Right cardiac atrium (tissue), 5 donors: ENCODE measurements around the gene ST6GALNAC3. TPM values are rescaled to one million over a fixed set of nuclear protein-coding genes. Genes with fewer than 3 reads are reported as not detected.

ENCODE experiments used
- ATAC-seq, 2 donors: fragments of 200-7000 bp; cut with Tn5 transposase; one replicate each; pipeline versions ENCODE4 v1.8.0 to v1.9.1; 2020; ENCODE audit warnings: moderate library complexity in 2 of 2, mild to moderate bottlenecking in 1 of 2
- DNase-seq, 3 donors: peaks; one replicate each; pipeline ENCODE4 v3.0.0-alpha.2; 2020
- H3K27ac ChIP-seq: one replicate; pipeline ENCODE4 v1.5.1; 2013; ENCODE audit warnings: mild to moderate bottlenecking, low read length, control low read depth, moderate library complexity
- H3K27me3 ChIP-seq: one replicate; pipeline ENCODE4 v1.6.1; 2013; ENCODE audit not compliant: control insufficient read depth, insufficient read depth
- H3K4me1 ChIP-seq: one replicate; pipeline ENCODE4 v1.6.1; 2013; ENCODE audit warnings: low read length; ENCODE audit not compliant: control insufficient read depth, insufficient read depth
- H3K4me3 ChIP-seq: one replicate; pipeline ENCODE4 v1.5.1; 2013; ENCODE audit warnings: low read length, control low read depth
- H3K9me3 ChIP-seq: one replicate; pipeline ENCODE4 v1.6.1; 2013; ENCODE audit warnings: low read length; ENCODE audit not compliant: control insufficient read depth
- whole genome bisulfite sequencing: extraction: QIAGEN DNeasy Blood & Tissue Kit; methylation state at CpG from one replicate; pipeline ENCODE4 v1.1.7; 2013; 5-methylcytosine and 5-hydroxymethylcytosine counted together
- intact Hi-C, 4 donors: fragments of 100-400 bp; cut with DNase I; formaldehyde crosslinking; loops; one replicate each; pipeline versions ENCODE4 v1.11.0 to v1.14.0; 2022 to 2023
- polyA plus RNA-seq: library from polyadenylated mRNA; stranded (reverse); fragments of 200-250 nt; gene quantifications from one replicate; pipeline ENCODE4 v1.2.3, GENCODE V29; 2013
- total RNA-seq, 4 donors: library from RNA; stranded (reverse); fragmentation: NEBNext Ultra II Directional; extraction: Animal tissue kit (Norgen Biotek cat#: 25700); gene quantifications; one replicate each; pipeline ENCODE4 v1.2.1, GENCODE V29; 2021
- donor health status: healthy with polysubstance abuse.
- donor health status: DM: no; HTN: yes; CAD: no.
- donor health status: DM: no; HTN: no; CAD: no.
- donor health status: DM: no; HTN: yes; CAD: no; lungs with severe emphysema.
- donor health status: DM: yes; HTN: yes; CAD: no.

Gene ST6GALNAC3
- total and polyA plus RNA-seq, 5 donors = 2.8 to 19.9 (median 15.4) TPM

- H3K4me1 ChIP-seq = peaks cover 4% of the 10 kb centered on the region
- ATAC-seq = no peak
- H3K27me3 ChIP-seq = no peaks in the 10 kb centered on the region
- no peak for DNase-seq
- WGBS = 59% methylated on average over 3 of the region's 3 CpGs
- intact Hi-C loops = no loop called here
- H3K9me3 ChIP-seq = no peaks in the 10 kb centered on the region
- H3K4me3 ChIP-seq = no peak overlapping the region
- no peak overlapping the region for H3K27ac ChIP-seq
These were observed 51.1 kb downstream of the ST6GALNAC3 start for GRCh38 chr1:76125473-76126219.

GRCh38 chr1:76128096-76128495 is 53.5 kb downstream of the ST6GALNAC3 start:
- Histone ChIP-seq H3K27me3 (no peaks in the 10 kb centered on the region), H3K4me1 (no peaks in the 10 kb centered on the region), H3K27ac (no peak overlapping the region), H3K9me3 (no peaks in the 10 kb centered on the region), H3K4me3 (no peak overlapping the region)
- intact Hi-C loops = no loop called here
- 85% methylated on average over 5 of the region's 5 CpGs for WGBS
- no peak for ATAC-seq
- DNase-seq = no peak

GRCh38 chr1:76129731-76130130 is 55.2 kb downstream of the ST6GALNAC3 start:
- Histone ChIP-seq H3K27ac (no peak overlapping the region), H3K27me3 (no peaks in the 10 kb centered on the region), H3K4me1 (no peaks in the 10 kb centered on the region), H3K9me3 (no peaks in the 10 kb centered on the region), H3K4me3 (no peak overlapping the region)
- WGBS = 75% methylated on average over 6 of the region's 6 CpGs
- no peak for DNase-seq
- no peak for ATAC-seq
- intact Hi-C loops = no loop called here

DNA sequence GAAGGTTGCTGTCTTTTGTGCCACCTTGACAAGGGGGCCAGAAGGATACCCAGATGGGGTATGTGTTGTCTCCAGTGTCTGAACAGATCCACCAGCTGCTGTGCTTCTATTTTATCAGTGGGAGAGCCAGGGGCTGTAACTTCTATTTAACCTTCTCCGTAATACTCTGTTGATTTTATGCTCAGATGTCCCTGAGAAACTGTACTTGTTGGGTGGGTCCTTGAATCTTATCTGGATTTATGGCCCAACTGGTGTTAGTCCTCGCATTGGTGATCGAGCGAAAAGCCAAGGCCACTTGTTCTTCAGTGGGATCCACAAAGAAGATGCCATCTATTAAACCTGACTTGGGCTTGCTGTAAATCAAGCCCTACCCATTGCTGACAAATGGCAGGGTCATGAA is 56.4 kb downstream of the ST6GALNAC3 start:
- Histone ChIP-seq H3K4me1 (no peaks in the 10 kb centered on the region), H3K27ac (no peak overlapping the region), H3K4me3 (no peak overlapping the region), H3K27me3 (no peaks in the 10 kb centered on the region), H3K9me3 (no peaks in the 10 kb centered on the region)
- ATAC-seq (no peak), DNase-seq (no peak)
- 97% methylated on average over 4 of the region's 4 CpGs for WGBS
- intact Hi-C loops = no loop called here

DNA sequence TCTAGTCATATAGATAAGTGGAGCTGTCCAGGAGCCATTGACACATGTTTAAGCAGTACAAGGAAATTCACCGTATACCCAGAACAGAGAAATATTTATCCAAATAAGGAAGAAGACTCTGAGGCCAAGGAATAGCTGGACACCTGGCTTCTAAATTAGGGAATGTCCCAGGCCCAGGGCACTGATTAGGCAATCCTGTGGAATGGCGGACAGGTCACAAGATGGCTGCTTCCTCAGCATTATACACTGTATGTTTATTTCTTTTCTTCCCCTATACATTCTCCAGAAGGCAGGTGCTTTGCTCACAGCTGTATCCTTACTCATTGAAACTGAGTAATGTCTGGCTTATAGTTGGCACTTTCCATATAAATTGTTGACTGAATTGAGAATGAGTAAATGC is 59.4 kb downstream of the ST6GALNAC3 start:
- intact Hi-C loops = no loop called here

GRCh38 chr1:76135835-76136234 is 61.3 kb downstream of the ST6GALNAC3 start:
- Histone ChIP-seq H3K4me1 (peaks cover 1% of the 10 kb centered on the region), H3K9me3 (no peaks in the 10 kb centered on the region), H3K4me3 (no peak overlapping the region), H3K27me3 (no peaks in the 10 kb centered on the region), H3K27ac (no peak overlapping the region)
- DNase-seq (no peak), ATAC-seq (no peak)
- 86% methylated on average over 3 of the region's 3 CpGs for WGBS
- intact Hi-C loops = no loop called here

More for the DNA sequence above, 59.4 kb downstream of the ST6GALNAC3 start:
- no peak overlapping the region for H3K4me3 ChIP-seq
- H3K4me1 ChIP-seq = no peaks in the 10 kb centered on the region
- H3K9me3 ChIP-seq = no peaks in the 10 kb centered on the region
- no peak overlapping the region for H3K27ac ChIP-seq
- 90% methylated on average over 2 of the region's 2 CpGs for WGBS
- no peak for ATAC-seq
- H3K27me3 ChIP-seq = no peaks in the 10 kb centered on the region
- DNase-seq = no peak

- ATAC-seq = no peak
- no peak for DNase-seq
- Histone ChIP-seq H3K9me3 (no peaks in the 10 kb centered on the region), H3K4me3 (no peak overlapping the region), H3K27ac (peak overlapping the region; percentile 75), H3K27me3 (no peaks in the 10 kb centered on the region), H3K4me1 (peaks cover 1% of the 10 kb centered on the region)
- WGBS = 82% methylated on average over 3 of the region's 3 CpGs
- intact Hi-C loops = no loop called here
These were observed 62.3 kb downstream of the ST6GALNAC3 start for GRCh38 chr1:76136894-76137293.

GRCh38 chr1:76137746-76138145 is 63.2 kb downstream of the ST6GALNAC3 start:
- no peak for ATAC-seq
- H3K4me1 ChIP-seq = peaks cover 5% of the 10 kb centered on the region
- DNase-seq = no peak
- no peaks in the 10 kb centered on the region for H3K27me3 ChIP-seq
- peak overlapping the region; percentile 88 for H3K27ac ChIP-seq
- intact Hi-C loops = no loop called here
- H3K4me3 ChIP-seq = no peak overlapping the region
- WGBS = 82% methylated on average over 3 of the region's 3 CpGs
- no peaks in the 10 kb centered on the region for H3K9me3 ChIP-seq

GRCh38 chr1:76138217-76138616 is 63.7 kb downstream of the ST6GALNAC3 start:
- no peaks in the 10 kb centered on the region for H3K27me3 ChIP-seq
- H3K4me3 ChIP-seq = no peak overlapping the region
- H3K9me3 ChIP-seq = no peaks in the 10 kb centered on the region
- H3K4me1 ChIP-seq = peaks cover 6% of the 10 kb centered on the region
- DNase-seq (peak in 2 of 3 donors; percentile 33 to 60), ATAC-seq (peak; percentile 88 to 96)
- 76% methylated on average over 1 of the region's 1 CpG for WGBS
- intact Hi-C loops = no loop called here
- H3K27ac ChIP-seq = peak overlapping the region; percentile 52

GRCh38 chr1:76140227-76140626 is 65.7 kb downstream of the ST6GALNAC3 start:
- peak overlapping the region; percentile 64 for H3K27ac ChIP-seq
- H3K9me3 ChIP-seq = no peaks in the 10 kb centered on the region
- H3K4me1 ChIP-seq = peaks cover 6% of the 10 kb centered on the region
- WGBS = 49% methylated on average over 1 of the region's 1 CpG
- no peaks in the 10 kb centered on the region for H3K27me3 ChIP-seq
- ATAC-seq (no peak), DNase-seq (no peak)
- intact Hi-C loops = no loop called here
- H3K4me3 ChIP-seq = no peak overlapping the region

DNA sequence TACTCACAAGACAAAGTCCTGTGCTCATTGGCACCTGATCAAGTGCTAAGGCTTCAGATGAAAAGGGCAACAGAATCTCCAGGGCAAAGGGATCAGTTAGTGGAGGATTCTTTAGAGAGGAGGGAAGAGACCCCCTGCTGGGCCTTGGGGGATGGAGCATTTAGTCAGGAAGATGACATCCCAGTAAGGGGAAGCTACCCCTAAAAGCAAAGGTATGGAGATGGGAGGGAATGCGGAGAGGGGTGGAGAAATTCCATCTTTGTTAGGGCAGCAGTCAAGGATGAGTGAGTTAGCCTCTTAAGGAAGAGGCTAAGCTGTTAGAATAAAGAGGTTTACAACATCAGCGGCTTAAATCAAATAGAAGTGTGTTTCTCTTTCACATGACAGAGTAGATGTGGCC is 67.4 kb downstream of the ST6GALNAC3 start:
- Histone ChIP-seq H3K4me1 (peaks cover 6% of the 10 kb centered on the region), H3K9me3 (no peaks in the 10 kb centered on the region), H3K4me3 (no peak overlapping the region), H3K27ac (no peak overlapping the region), H3K27me3 (no peaks in the 10 kb centered on the region)
- intact Hi-C loops = no loop called here
- DNase-seq (no peak), ATAC-seq (no peak)
- 98% methylated on average over 2 of the region's 2 CpGs for whole genome bisulfite sequencing
